ENCODE measurements around the gene KCNRG. TPM values are rescaled to one million over a fixed set of nuclear protein-coding genes. Genes with fewer than 3 reads are reported as not detected.
"Not testable (repeated sequence)": the region's sequence is repeated elsewhere in the genome, so short reads cannot be mapped to it uniquely, and the experiment has no call there.

KCNRG gene, protein sequence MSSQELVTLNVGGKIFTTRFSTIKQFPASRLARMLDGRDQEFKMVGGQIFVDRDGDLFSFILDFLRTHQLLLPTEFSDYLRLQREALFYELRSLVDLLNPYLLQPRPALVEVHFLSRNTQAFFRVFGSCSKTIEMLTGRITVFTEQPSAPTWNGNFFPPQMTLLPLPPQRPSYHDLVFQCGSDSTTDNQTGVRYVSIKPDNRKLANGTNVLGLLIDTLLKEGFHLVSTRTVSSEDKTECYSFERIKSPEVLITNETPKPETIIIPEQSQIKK
- total RNA-seq = under 1 TPM in 1 of 2 donors, not detected in 1; 0.67 TPM

- peak within 1 kb of the TSS in 1 of 2 donors; percentile 39 for H3K27ac Mint-ChIP-seq
- H3K27me3 Mint-ChIP-seq = no peaks in the 10 kb centered on the region
- H3K9me3 Mint-ChIP-seq = no peaks in the 10 kb centered on the region
- DNase-seq (ENCODE audit: low spot score) (no peak), ATAC-seq (no peak)
- no peak within 1 kb of the TSS for H3K4me3 Mint-ChIP-seq
- peaks cover 34% of the 10 kb centered on the region for H3K36me3 Mint-ChIP-seq
- peaks cover 11 to 23% of the 10 kb centered on the region in 2 donors for H3K4me1 Mint-ChIP-seq (ENCODE audit: low read depth in 2 of 2)
Observed at GRCh38 chr13:50015258-50015657, at the start of gene KCNRG. Gene KCNRG (plus strand): TSS chr13:50015444. CDS start chr13:50015494, 50 bp downstream.

DNA sequence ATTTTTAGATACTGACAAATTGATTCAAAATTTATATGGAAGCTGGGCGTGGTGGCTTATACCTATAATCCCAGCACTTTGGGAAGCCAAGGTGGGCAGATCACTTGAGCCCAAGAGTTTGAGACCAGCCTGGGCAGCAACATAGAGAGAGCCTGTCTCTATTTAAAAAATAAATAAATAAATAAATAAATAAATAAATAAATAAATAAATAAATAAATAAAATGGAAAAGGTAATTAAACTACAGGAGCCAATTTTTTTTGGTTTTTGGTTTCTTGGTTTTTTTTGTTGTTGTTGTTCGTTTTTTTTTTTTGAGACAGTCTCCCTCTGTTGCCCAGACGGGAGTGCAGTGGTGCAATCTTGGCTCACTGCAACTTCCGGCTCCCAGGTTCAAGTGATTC is 47.8 kb upstream of the KCNRG start:
- Mint-ChIP-seq H3K36me3 (peaks cover 37% of the 10 kb centered on the region), H3K4me1 (ENCODE audit: low read depth in 2 of 2) (no peaks in the 10 kb centered on the region), H3K27ac (no peak overlapping the region), H3K4me3 (no peak overlapping the region), H3K27me3 (no peaks in the 10 kb centered on the region), H3K9me3 (peaks cover 7% of the 10 kb centered on the region)
- no peak for DNase-seq (ENCODE audit: low spot score)
- no peak for ATAC-seq

DNA sequence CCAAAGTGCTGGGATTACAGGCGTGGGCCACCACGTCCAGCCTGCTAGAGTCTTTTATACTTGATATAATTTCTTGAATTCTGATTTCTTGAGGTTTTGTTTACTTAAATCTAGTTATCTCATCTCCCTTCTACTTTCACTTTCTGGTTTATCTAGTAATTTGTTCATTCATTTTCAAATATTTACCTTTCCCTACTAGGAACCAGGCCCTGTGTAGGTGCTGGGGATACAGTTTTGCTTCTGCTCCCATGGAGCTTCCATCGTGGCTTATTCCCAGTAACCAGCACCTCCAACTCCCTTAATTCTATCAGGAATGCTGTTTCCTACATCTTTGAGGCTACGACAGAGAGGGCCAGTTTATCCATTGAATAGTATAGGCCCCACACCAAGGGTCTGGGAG is 42.5 kb upstream of the KCNRG start:
- Mint-ChIP-seq H3K9me3 (no peaks in the 10 kb centered on the region), H3K36me3 (no peaks in the 10 kb centered on the region), H3K4me1 (ENCODE audit: low read depth in 2 of 2) (peaks cover 5 to 6% of the 10 kb centered on the region in 2 donors), H3K27me3 (no peaks in the 10 kb centered on the region), H3K4me3 (no peak overlapping the region), H3K27ac (no peak overlapping the region)
- no peak for DNase-seq (ENCODE audit: low spot score)
- ATAC-seq = no peak

DNA sequence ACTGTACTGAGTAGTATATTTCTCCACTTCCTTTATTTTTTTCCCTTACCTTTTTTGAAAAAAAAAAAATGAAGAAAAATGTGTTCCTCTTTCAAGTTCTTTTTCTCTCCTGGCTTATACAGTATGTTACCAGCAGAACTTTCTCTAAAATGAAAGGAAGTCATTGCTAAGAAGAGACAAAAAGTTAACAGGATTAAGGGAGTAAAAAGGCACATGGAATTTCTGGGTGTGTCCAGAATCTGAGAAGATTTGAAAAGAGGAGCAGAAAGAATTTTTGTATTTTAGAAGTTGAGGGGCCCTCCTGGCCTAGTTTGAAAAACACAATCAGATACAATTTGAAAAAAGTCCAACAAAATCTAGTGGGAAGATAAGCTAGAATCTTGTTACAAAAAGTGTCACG is 39.4 kb upstream of the KCNRG start:
- Mint-ChIP-seq H3K4me3 (no peak overlapping the region), H3K27ac (no peak overlapping the region), H3K4me1 (ENCODE audit: low read depth in 2 of 2) (peaks cover 5 to 6% of the 10 kb centered on the region in 2 donors), H3K36me3 (no peaks in the 10 kb centered on the region), H3K9me3 (no peaks in the 10 kb centered on the region), H3K27me3 (no peaks in the 10 kb centered on the region)
- ATAC-seq (no peak), DNase-seq (ENCODE audit: low spot score) (no peak)

GRCh38 chr13:49976314-49977258 is 38.7 kb upstream of the KCNRG start:
- Mint-ChIP-seq H3K4me3 (no peak overlapping the region), H3K36me3 (no peaks in the 10 kb centered on the region), H3K4me1 (ENCODE audit: low read depth in 2 of 2) (peaks cover 5 to 6% of the 10 kb centered on the region in 2 donors), H3K9me3 (no peaks in the 10 kb centered on the region), H3K27ac (no peak overlapping the region), H3K27me3 (no peaks in the 10 kb centered on the region)
- peak; percentile 62 for DNase-seq (ENCODE audit: low spot score)
- peak; percentile 67 to 69 for ATAC-seq

- Mint-ChIP-seq H3K4me3 (no peak overlapping the region), H3K4me1 (ENCODE audit: low read depth in 2 of 2) (peaks cover 5 to 6% of the 10 kb centered on the region in 2 donors), H3K36me3 (no peaks in the 10 kb centered on the region), H3K27ac (peak overlapping the region in 1 of 2 donors; percentile 29), H3K27me3 (no peaks in the 10 kb centered on the region), H3K9me3 (no peaks in the 10 kb centered on the region)
- DNase-seq (ENCODE audit: low spot score) = no peak
- ATAC-seq = no peak
Observed at GRCh38 chr13:49977992-49978391, 37.3 kb upstream of the KCNRG start.

- H3K4me3 Mint-ChIP-seq = no peak overlapping the region
- no peaks in the 10 kb centered on the region for H3K36me3 Mint-ChIP-seq
- H3K9me3 Mint-ChIP-seq = no peaks in the 10 kb centered on the region
- peaks cover 5 to 6% of the 10 kb centered on the region in 2 donors for H3K4me1 Mint-ChIP-seq (ENCODE audit: low read depth in 2 of 2)
- H3K27me3 Mint-ChIP-seq = no peaks in the 10 kb centered on the region
- DNase-seq (ENCODE audit: low spot score) (no peak), ATAC-seq (no peak)
- H3K27ac Mint-ChIP-seq = no peak overlapping the region
Observed at GRCh38 chr13:49980266-49980665, 35.0 kb upstream of the KCNRG start.

- DNase-seq (ENCODE audit: low spot score) (no peak), ATAC-seq (no peak)
- H3K36me3 Mint-ChIP-seq = no peaks in the 10 kb centered on the region
- H3K9me3 Mint-ChIP-seq = no peaks in the 10 kb centered on the region
- H3K4me1 Mint-ChIP-seq (ENCODE audit: low read depth in 2 of 2) = no peaks in the 10 kb centered on the region
- H3K4me3 Mint-ChIP-seq = no peak overlapping the region
- H3K27ac Mint-ChIP-seq = no peak overlapping the region
- no peaks in the 10 kb centered on the region for H3K27me3 Mint-ChIP-seq
Observed at GRCh38 chr13:49985129-49985528, 30.1 kb upstream of the KCNRG start.

GRCh38 chr13:49986471-49986870 is 28.8 kb upstream of the KCNRG start:
- peaks cover under 1% of the 10 kb centered on the region for H3K36me3 Mint-ChIP-seq
- H3K4me3 Mint-ChIP-seq = no peak overlapping the region
- H3K4me1 Mint-ChIP-seq (ENCODE audit: low read depth in 2 of 2) = no peaks in the 10 kb centered on the region
- ATAC-seq (no peak), DNase-seq (ENCODE audit: low spot score) (no peak)
- no peak overlapping the region for H3K27ac Mint-ChIP-seq
- H3K27me3 Mint-ChIP-seq = no peaks in the 10 kb centered on the region
- H3K9me3 Mint-ChIP-seq = no peaks in the 10 kb centered on the region

DNA sequence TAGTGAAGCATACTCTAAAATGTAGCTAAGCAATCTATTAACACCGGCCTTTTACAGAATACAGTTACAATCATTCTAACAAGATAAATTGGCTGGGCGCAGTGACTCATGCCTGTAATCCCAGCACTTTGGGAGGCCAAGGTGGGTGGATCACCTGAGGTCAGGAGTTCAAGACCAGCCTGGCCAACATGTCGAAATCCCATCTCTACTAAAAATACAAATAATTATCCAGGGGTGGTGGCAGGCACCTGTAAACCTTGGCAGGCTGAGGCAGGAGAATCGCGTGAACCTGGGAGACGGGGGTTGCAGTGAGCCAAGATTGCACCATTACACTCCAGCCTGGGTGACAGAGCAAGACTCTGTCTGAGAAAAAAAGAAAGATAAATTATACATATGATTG is 24.6 kb upstream of the KCNRG start:
- not testable (repeated sequence) for ATAC-seq; DNase-seq (ENCODE audit: low spot score); H3K36me3 Mint-ChIP-seq; H3K4me1 Mint-ChIP-seq (ENCODE audit: low read depth in 2 of 2); H3K4me3 Mint-ChIP-seq; H3K9me3 Mint-ChIP-seq; H3K27me3 Mint-ChIP-seq; H3K27ac Mint-ChIP-seq

GRCh38 chr13:49993111-49993510 is 22.1 kb upstream of the KCNRG start:
- H3K4me1 Mint-ChIP-seq (ENCODE audit: low read depth in 2 of 2) = peaks cover 10 to 16% of the 10 kb centered on the region in 2 donors
- peak overlapping the region in 1 of 2 donors; percentile 72 for H3K27ac Mint-ChIP-seq
- no peaks in the 10 kb centered on the region for H3K9me3 Mint-ChIP-seq
- no peak overlapping the region for H3K4me3 Mint-ChIP-seq
- no peak for DNase-seq (ENCODE audit: low spot score)
- no peaks in the 10 kb centered on the region for H3K27me3 Mint-ChIP-seq
- H3K36me3 Mint-ChIP-seq = peaks cover 9% of the 10 kb centered on the region
- ATAC-seq = no peak

DNA sequence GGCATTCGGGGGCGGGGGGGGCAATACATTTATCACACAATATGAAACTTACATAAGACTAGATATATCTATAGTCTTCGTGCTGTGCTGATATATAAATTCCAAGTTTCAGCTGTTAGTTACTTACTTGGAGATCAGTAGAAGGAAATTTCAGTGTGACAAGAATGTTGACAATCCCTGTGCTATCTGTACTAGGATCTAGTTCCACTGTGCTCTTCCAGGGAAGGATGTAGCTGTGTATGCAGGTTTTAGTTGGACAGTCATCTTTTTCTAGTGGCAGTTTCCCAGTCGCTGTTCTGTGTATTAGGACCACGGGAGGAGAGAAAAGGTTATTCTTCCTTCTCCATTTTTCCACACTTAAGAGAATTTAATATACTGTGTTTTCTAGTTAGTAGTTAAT is 21.6 kb upstream of the KCNRG start:
- Mint-ChIP-seq H3K4me1 (ENCODE audit: low read depth in 2 of 2) (peaks cover 16 to 20% of the 10 kb centered on the region in 2 donors), H3K36me3 (peaks cover 12% of the 10 kb centered on the region), H3K9me3 (no peaks in the 10 kb centered on the region), H3K27me3 (no peaks in the 10 kb centered on the region), H3K27ac (no peak overlapping the region), H3K4me3 (no peak overlapping the region)
- DNase-seq (ENCODE audit: low spot score) = no peak
- no peak for ATAC-seq

GRCh38 chr13:49995625-49996101 is 19.6 kb upstream of the KCNRG start:
- Mint-ChIP-seq H3K4me1 (ENCODE audit: low read depth in 2 of 2) (peaks cover 24 to 30% of the 10 kb centered on the region in 2 donors), H3K27ac (peak overlapping the region; percentile 50 to 75), H3K4me3 (peak overlapping the region; percentile 82), H3K36me3 (peaks cover 18% of the 10 kb centered on the region), H3K27me3 (no peaks in the 10 kb centered on the region), H3K9me3 (no peaks in the 10 kb centered on the region)
- no peak for ATAC-seq
- no peak for DNase-seq (ENCODE audit: low spot score)
